Prostate gland (tissue), 2 donors: Measurements from ENCODE around the gene NECTIN1. TPM values are rescaled to one million over a fixed set of nuclear protein-coding genes. Genes with fewer than 3 reads are reported as not detected.

Experiments used
- DNase-seq: peaks from one replicate; pipeline ENCODE4 v3.0.0-alpha.2; 2019; ENCODE audit warnings: low spot score
- H3K27ac ChIP-seq, 2 donors: fragments of 200-600 bp; sonication (generic); 2 replicates each; pipeline ENCODE4 v1.5.1; 2017 to 2019
- H3K27me3 ChIP-seq: fragments of 200-600 bp; sonication (generic); replicated peaks from 2 replicates; pipeline ENCODE4 v1.5.1; 2019; ENCODE audit not compliant: insufficient read depth
- H3K36me3 ChIP-seq, 2 donors: fragments of 200-600 bp; sonication (generic); 1 replicate in 1 of 2; 2 replicates in 1 of 2; pipeline versions ENCODE4 v1.5.1 to v1.8.1; 2017 to 2019
- H3K4me1 ChIP-seq: fragments of 200-600 bp; sonication (generic); replicated peaks from 2 replicates; pipeline ENCODE4 v1.5.1; 2019
- H3K4me3 ChIP-seq, 2 donors: fragments of 200-600 bp; sonication (generic); 2 replicates each; pipeline ENCODE4 v1.5.1; 2017 to 2019
- H3K9me3 ChIP-seq: fragments of 200-600 bp; sonication (generic); 2 replicates; pipeline ENCODE4 v1.5.1; 2017
- CTCF ChIP-seq, 4 experiments: fragments of 200-600 bp in 2 of 4; fragments of 450-650 bp in 2 of 4; sonication (generic) in 2 of 4; IDR thresholded peaks; 1 replicate in 3 of 4; 2 replicates in 1 of 4; pipeline ENCODE4 v1.5.1; 2016 to 2019; ENCODE audit warnings: antibody characterized with exemption in 4 of 4, mild to moderate bottlenecking in 2 of 4, moderate library complexity in 2 of 4
- POLR2A ChIP-seq: fragments of 450-650 bp; IDR thresholded peaks from one replicate; pipeline ENCODE4 v1.6.1; 2016; ENCODE audit warnings: antibody characterized with exemption, mild to moderate bottlenecking
- POLR2AphosphoS5 ChIP-seq: sonication (generic); formaldehyde crosslinking; IDR thresholded peaks from one replicate; pipeline ENCODE4 v1.6.1; 2017; ENCODE audit warnings: antibody characterized with exemption
- WGBS: methylation state at CpG from one replicate; pipeline ENCODE4 v1.1.5; 2018; 5-methylcytosine and 5-hydroxymethylcytosine counted together
- intact Hi-C: fragments of 100-400 bp; cut with DNase I; formaldehyde crosslinking; loops from one replicate; pipeline ENCODE4 v1.14.2; 2022
- total RNA-seq, 2 donors: library from RNA; depleted of rRNA; stranded (reverse); fragments of >200 nt; gene quantifications; one replicate each; pipeline ENCODE4 v1.1.0, GENCODE V29; 2016

NECTIN1 gene
- total RNA-seq, 2 donors from 2014 or later, result 18.7 to 28.2 TPM

GRCh38 chr11:119671561-119672015 is 57.4 kb downstream of the NECTIN1 start:
- Histone ChIP-seq H3K4me3 (no peak overlapping the region), H3K9me3 (no peaks in the 10 kb centered on the region), H3K4me1 (no peaks in the 10 kb centered on the region), H3K36me3 (no peaks in the 10 kb centered on the region), H3K27ac (no peak overlapping the region), H3K27me3 (no peaks in the 10 kb centered on the region)
- no peak for DNase-seq
- intact Hi-C loops, result no loop called here
- TF ChIP-seq POLR2A, result no peak
- TF ChIP-seq POLR2AphosphoS5, result no peak
- no peak for TF ChIP-seq CTCF (IDR thresholded peaks at IDR 0.05)
- WGBS, result 38% methylated on average over 12 of the region's 12 CpGs

- no peaks in the 10 kb centered on the region for H3K4me1 ChIP-seq
- no peaks in the 10 kb centered on the region for H3K27me3 ChIP-seq
- 27% methylated on average over 5 of the region's 5 CpGs for WGBS
- no peak overlapping the region for H3K4me3 ChIP-seq
- H3K27ac ChIP-seq, result no peak overlapping the region
- H3K36me3 ChIP-seq, result no peaks in the 10 kb centered on the region
- intact Hi-C loops, result no loop called here
- no peak for DNase-seq
- H3K9me3 ChIP-seq, result no peaks in the 10 kb centered on the region
- TF ChIP-seq CTCF (IDR thresholded peaks at IDR 0.05) (no peak), POLR2AphosphoS5 (no peak), POLR2A (no peak)
Measured at GRCh38 chr11:119671051-119671450, 57.9 kb downstream of the NECTIN1 start.

- intact Hi-C loops, result loop anchor here (5.0 to 10.0 kb wide), 3 partner anchors 58 to 635 kb away; partner anchors contain the start of gene NECTIN1
Measured at GRCh38 chr11:119669487-119669886, 59.5 kb downstream of the NECTIN1 start.

GRCh38 chr11:119668676-119669075 is 60.3 kb downstream of the NECTIN1 start:
- intact Hi-C loops, result loop anchor here (5.0 to 10.0 kb wide), 3 partner anchors 59 to 636 kb away; partner anchors contain the start of gene NECTIN1
- no peak for TF ChIP-seq CTCF (IDR thresholded peaks at IDR 0.05)
- no peak for TF ChIP-seq POLR2A
- TF ChIP-seq POLR2AphosphoS5, result no peak
- WGBS, result 85% methylated on average over 1 of the region's 1 CpG
- Histone ChIP-seq H3K4me1 (peaks cover 7% of the 10 kb centered on the region), H3K27me3 (no peaks in the 10 kb centered on the region), H3K9me3 (no peaks in the 10 kb centered on the region), H3K36me3 (no peaks in the 10 kb centered on the region), H3K27ac (no peak overlapping the region), H3K4me3 (no peak overlapping the region)
- DNase-seq, result no peak

More at GRCh38 chr11:119669487-119669886, 59.5 kb downstream of the NECTIN1 start:
- no peaks in the 10 kb centered on the region for H3K27me3 ChIP-seq
- peaks cover 1% of the 10 kb centered on the region for H3K4me1 ChIP-seq
- no peak overlapping the region for H3K27ac ChIP-seq
- no peaks in the 10 kb centered on the region for H3K36me3 ChIP-seq
- WGBS, result 75% methylated on average over 5 of the region's 5 CpGs
- H3K4me3 ChIP-seq, result no peak overlapping the region
- DNase-seq, result no peak
- TF ChIP-seq POLR2A, result no peak
- no peak for TF ChIP-seq CTCF (IDR thresholded peaks at IDR 0.05)
- TF ChIP-seq POLR2AphosphoS5, result no peak
- no peaks in the 10 kb centered on the region for H3K9me3 ChIP-seq

GRCh38 chr11:119666463-119667131 is 62.4 kb downstream of the NECTIN1 start:
- Histone ChIP-seq H3K9me3 (no peaks in the 10 kb centered on the region), H3K27ac (no peak overlapping the region), H3K27me3 (no peaks in the 10 kb centered on the region), H3K4me1 (peaks cover 7% of the 10 kb centered on the region), H3K36me3 (no peaks in the 10 kb centered on the region), H3K4me3 (no peak overlapping the region)
- intact Hi-C loops, result loop anchor here (2.0 to 10.0 kb wide), 4 partner anchors 61 to 638 kb away; partner anchors contain the start of gene NECTIN1
- TF ChIP-seq POLR2AphosphoS5 (peak; percentile 57), POLR2A (no peak), CTCF (IDR thresholded peaks at IDR 0.05) (peak; percentile 84 to 98 (median 96))
- peak; percentile 61 for DNase-seq
- 50% methylated on average over 17 of the region's 17 CpGs for WGBS
